Tibial nerve (tissue), 4 donors: ENCODE data around the gene TEAD3. TPM values are rescaled to one million over a fixed set of nuclear protein-coding genes. Genes with fewer than 3 reads are reported as not detected.
"Not testable (repeated sequence)": the region's sequence is repeated elsewhere in the genome, so short reads cannot be mapped to it uniquely, and the experiment has no call there.

Experiments
- DNase-seq, 2 donors: peaks; one replicate each; pipeline ENCODE4 v3.0.0-alpha.2; 2019; ENCODE audit warnings: low spot score in 2 of 2
- H3K27ac ChIP-seq, 4 donors: fragments of 200-600 bp; sonication (generic) in 3 of 4; one replicate each; pipeline ENCODE4 v1.5.1; 2017 to 2019; ENCODE audit warnings: mild to moderate bottlenecking in 1 of 4
- H3K27me3 ChIP-seq, 2 donors: fragments of 200-600 bp; sonication (generic) in 1 of 2; one replicate each; pipeline versions ENCODE4 v1.5.1 to v1.6.0; 2017 to 2019
- H3K36me3 ChIP-seq, 3 donors: fragments of 200-600 bp; sonication (generic); one replicate each; pipeline ENCODE4 v1.5.1; 2018 to 2019
- H3K4me1 ChIP-seq, 4 donors: fragments of 200-600 bp; sonication (generic) in 3 of 4; one replicate each; pipeline ENCODE4 v1.5.1; 2017 to 2019
- H3K4me3 ChIP-seq, 4 donors: fragments of 200-600 bp; sonication (generic) in 3 of 4; one replicate each; pipeline ENCODE4 v1.5.1; 2017 to 2019; ENCODE audit warnings: mild to moderate bottlenecking in 1 of 4, moderate library complexity in 1 of 4
- H3K9me3 ChIP-seq, 4 donors: fragments of 200-600 bp; sonication (generic) in 3 of 4; one replicate each; pipeline ENCODE4 v1.5.1; 2017 to 2019
- CTCF ChIP-seq, 5 experiments: fragments of 200-600 bp in 3 of 5; fragments of 450-650 bp in 2 of 5; sonication (generic) in 3 of 5; IDR thresholded peaks; one replicate each; pipeline ENCODE4 v1.5.1; 2016 to 2019; ENCODE audit warnings: antibody characterized with exemption in 5 of 5, mild to moderate bottlenecking in 3 of 5, moderate library complexity in 2 of 5
- EP300 ChIP-seq, 2 donors: sonication (generic); formaldehyde crosslinking; IDR thresholded peaks; one replicate each; pipeline ENCODE4 v1.6.1; 2017; ENCODE audit warnings: antibody characterized with exemption in 2 of 2, mild to moderate bottlenecking in 1 of 2
- POLR2A ChIP-seq, 2 donors: fragments of 450-650 bp; IDR thresholded peaks; one replicate each; pipeline ENCODE4 v1.6.1; 2017; ENCODE audit warnings: antibody characterized with exemption in 2 of 2, mild to moderate bottlenecking in 2 of 2, moderate library complexity in 2 of 2
- WGBS, 2 donors: methylation state at CpG; one replicate each; pipeline ENCODE4 v1.1.5; 2018; 5-methylcytosine and 5-hydroxymethylcytosine counted together
- total RNA-seq, 4 donors: library from RNA; depleted of rRNA; stranded (reverse); fragments of >200 nt; gene quantifications; one replicate each; pipeline ENCODE4 v1.1.0, GENCODE V29; 2016

The TEAD3 gene
- total RNA-seq, 4 donors from 2014 or later = 9.8 to 20.1 (median 13.6) TPM

DNA sequence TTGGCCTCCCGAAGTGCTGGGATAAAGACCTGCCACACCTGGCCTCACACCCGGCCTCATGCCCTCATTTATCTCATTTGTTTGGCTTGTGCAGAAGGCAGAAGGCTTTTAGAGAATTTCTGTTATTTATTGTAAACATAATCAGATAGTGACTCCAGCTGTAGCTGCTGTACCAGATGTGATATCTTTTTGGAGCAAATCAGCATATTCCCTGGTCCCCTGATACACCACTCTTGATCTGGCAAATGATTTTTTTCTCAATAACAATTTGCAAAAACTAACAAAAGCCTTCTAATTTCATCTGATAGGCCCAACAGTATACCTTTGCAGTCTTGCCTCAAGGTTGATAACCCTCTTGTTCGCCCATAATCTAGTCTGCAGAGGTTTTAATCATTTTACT is 42.3 kb upstream of the TEAD3 start:
- no peaks in the 10 kb centered on the region for H3K27me3 ChIP-seq
- no peaks in the 10 kb centered on the region for H3K36me3 ChIP-seq
- TF ChIP-seq CTCF (IDR thresholded peaks at IDR 0.05) (no peak), EP300 (IDR thresholded peaks at IDR 0.05) (no peak), POLR2A (IDR thresholded peaks at IDR 0.05) (no peak)
- no peaks in the 10 kb centered on the region for H3K4me1 ChIP-seq
- no peak for DNase-seq
- peaks cover 0 to 12% (median 0%) of the 10 kb centered on the region in 4 donors for H3K9me3 ChIP-seq
- no peak overlapping the region for H3K4me3 ChIP-seq
- WGBS, 2 donors = 85 to 90% methylated on average over 3 of the region's 3 CpGs
- H3K27ac ChIP-seq = no peak overlapping the region

DNA sequence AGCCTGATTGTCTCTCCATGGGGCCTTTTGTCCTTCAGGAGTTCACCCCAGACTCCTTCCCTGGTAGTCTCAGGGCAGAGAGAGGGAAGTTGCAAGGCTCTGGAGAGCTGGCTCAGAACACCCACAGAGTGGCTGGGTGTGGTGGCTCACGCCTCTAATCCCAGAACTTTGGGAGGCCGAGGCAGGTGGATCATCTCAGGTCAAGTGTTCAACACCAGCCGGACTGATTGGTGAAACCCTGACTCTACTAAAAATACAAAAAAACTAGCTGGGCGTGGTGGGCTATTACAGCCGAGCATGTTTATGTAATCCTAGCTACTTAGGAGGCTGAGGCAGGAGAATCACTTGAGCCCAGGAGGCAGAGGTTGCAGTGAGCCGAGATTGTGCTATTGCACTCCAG is 39.0 kb upstream of the TEAD3 start:
- H3K36me3 ChIP-seq, H3K27ac ChIP-seq, H3K4me1 ChIP-seq, H3K4me3 ChIP-seq, DNase-seq, H3K9me3 ChIP-seq, H3K27me3 ChIP-seq: not testable (repeated sequence)
- WGBS, 2 donors = 83 to 89% methylated on average over 6 of the region's 6 CpGs

DNA sequence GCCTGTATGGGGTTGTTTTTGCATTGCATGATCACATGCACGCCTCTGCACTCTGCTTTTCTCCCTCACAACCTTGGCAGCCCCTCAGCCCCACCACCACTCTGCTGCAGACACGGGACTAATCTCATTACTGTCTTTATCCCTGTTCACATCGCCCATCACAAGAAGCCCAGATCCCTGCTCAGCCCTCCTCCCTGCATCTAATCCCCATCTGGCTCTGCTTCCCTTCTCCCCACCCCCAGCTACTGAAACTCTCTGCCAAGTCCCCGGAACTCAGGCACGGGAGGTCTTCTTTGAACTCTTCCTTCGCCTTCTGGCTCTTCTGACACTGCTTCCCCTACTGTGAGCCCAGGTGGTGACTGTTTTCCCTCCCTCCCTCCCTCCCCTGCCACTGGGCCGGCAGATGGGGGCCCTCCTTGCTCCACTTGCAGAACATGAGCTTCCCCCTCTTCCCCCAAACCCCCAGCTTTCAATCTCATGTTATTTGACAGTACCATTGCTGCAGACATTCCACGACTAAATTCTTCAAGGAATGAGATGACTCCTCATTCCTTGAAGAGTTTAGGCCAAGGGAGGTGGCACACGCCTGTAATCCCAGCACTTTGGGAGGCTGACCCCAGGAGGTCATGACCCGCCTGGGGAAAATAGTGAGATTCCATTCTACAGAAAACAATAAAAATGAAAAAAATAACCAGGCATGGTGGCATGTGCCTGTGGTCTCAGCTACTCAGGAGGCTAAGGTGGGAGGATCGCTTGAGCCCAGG is 37.7 kb upstream of the TEAD3 start:
- Histone ChIP-seq H3K27me3 (no peaks in the 10 kb centered on the region), H3K27ac (no peak overlapping the region), H3K4me3 (no peak overlapping the region), H3K4me1 (no peaks in the 10 kb centered on the region), H3K36me3 (no peaks in the 10 kb centered on the region), H3K9me3 (no peaks in the 10 kb centered on the region)
- WGBS, 2 donors = 27 to 33% methylated on average over 11 of the region's 11 CpGs
- no peak for TF ChIP-seq CTCF (IDR thresholded peaks at IDR 0.05)
- no peak for TF ChIP-seq EP300 (IDR thresholded peaks at IDR 0.05)
- no peak for TF ChIP-seq POLR2A (IDR thresholded peaks at IDR 0.05)
- DNase-seq = no peak

DNA sequence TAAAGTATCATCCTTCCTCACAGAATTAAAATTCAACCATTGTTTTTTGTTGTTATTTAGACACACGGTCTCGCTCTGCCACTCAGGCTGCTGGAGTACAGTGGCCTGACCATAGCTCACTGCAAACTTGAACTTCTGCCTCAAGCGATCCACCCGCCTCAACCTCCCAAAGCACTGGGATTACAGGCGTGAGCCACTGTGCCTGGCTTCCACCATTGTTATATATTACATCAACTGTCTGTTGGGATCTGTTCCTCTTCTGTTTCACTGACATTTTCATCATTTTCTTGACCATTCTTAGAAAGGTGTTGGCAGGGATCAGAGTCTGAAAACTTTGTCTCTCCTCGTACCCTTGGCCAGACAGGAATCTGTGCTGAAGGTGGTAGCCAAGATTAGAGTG is 37.1 kb upstream of the TEAD3 start:
- H3K9me3 ChIP-seq = no peaks in the 10 kb centered on the region
- TF ChIP-seq EP300 (IDR thresholded peaks at IDR 0.05) = no peak
- TF ChIP-seq CTCF (IDR thresholded peaks at IDR 0.05) = no peak
- no peak for TF ChIP-seq POLR2A (IDR thresholded peaks at IDR 0.05)
- no peaks in the 10 kb centered on the region for H3K36me3 ChIP-seq
- H3K27ac ChIP-seq = no peak overlapping the region
- DNase-seq = no peak
- H3K27me3 ChIP-seq = no peaks in the 10 kb centered on the region
- WGBS, 2 donors = 64 to 73% methylated on average over 6 of the region's 6 CpGs
- H3K4me3 ChIP-seq = no peak overlapping the region
- H3K4me1 ChIP-seq = no peaks in the 10 kb centered on the region

DNA sequence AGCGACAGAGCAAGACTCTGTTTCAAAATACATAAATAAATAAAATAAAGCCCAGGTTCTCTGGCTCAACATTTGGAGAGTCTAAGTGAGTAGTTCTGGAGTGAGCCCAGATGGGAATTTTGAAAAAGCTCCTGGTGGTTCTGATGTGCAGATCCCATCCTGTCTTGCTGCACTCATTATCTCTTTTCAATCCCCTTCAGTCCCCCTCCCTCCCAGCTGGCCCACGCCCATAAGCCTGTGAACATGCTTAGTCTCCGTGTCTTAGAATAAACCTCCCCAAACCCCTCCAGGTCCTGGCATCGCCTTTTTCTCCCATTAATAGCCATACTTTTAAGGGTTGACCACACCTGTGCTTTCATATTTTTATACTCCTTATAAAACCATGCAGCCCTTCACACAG is 35.2 kb upstream of the TEAD3 start:
- Histone ChIP-seq H3K9me3 (no peaks in the 10 kb centered on the region), H3K27me3 (no peaks in the 10 kb centered on the region), H3K4me3 (no peak overlapping the region), H3K36me3 (no peaks in the 10 kb centered on the region), H3K27ac (no peak overlapping the region), H3K4me1 (no peaks in the 10 kb centered on the region)
- no peak for TF ChIP-seq EP300 (IDR thresholded peaks at IDR 0.05)
- TF ChIP-seq POLR2A (IDR thresholded peaks at IDR 0.05) = no peak
- TF ChIP-seq CTCF (IDR thresholded peaks at IDR 0.05) = no peak
- 79 to 82% methylated on average over 4 of the region's 4 CpGs for WGBS, 2 donors
- no peak for DNase-seq
